Fibroblast of lung (primary cell): ENCODE measurements around the gene KCNJ11. TPM values are rescaled to one million over a fixed set of nuclear protein-coding genes. Genes with fewer than 3 reads are reported as not detected.

Experiments used
- DNase-seq, 2 donors: peaks; one replicate each; pipeline versions ENCODE4 v3.0.0 to v3.0.0-alpha.2; 2010; ENCODE audit warnings: low read depth in 2 of 2
- H2AFZ ChIP-seq: 2 replicates; pipeline ENCODE4 v1.5.1; 2012; ENCODE audit warnings: low read length, control low read depth, inconsistent platforms
- H3K27ac ChIP-seq: 2 replicates; pipeline ENCODE4 v1.5.1; 2011; ENCODE audit warnings: low read length, control low read depth; ENCODE audit not compliant: insufficient read depth
- H3K27me3 ChIP-seq: 2 replicates; pipeline ENCODE4 v1.5.1; 2011; ENCODE audit warnings: mild to moderate bottlenecking, low read length; ENCODE audit not compliant: control insufficient read depth, insufficient read depth
- H3K36me3 ChIP-seq: 2 replicates; pipeline ENCODE4 v1.5.1; 2011; ENCODE audit warnings: low read length; ENCODE audit not compliant: control insufficient read depth, insufficient read depth
- H3K4me1 ChIP-seq: 2 replicates; pipeline ENCODE4 v1.5.1; 2011; ENCODE audit warnings: low read length; ENCODE audit not compliant: control insufficient read depth, insufficient read depth; ENCODE audit errors: extremely low read depth
- H3K4me2 ChIP-seq: 2 replicates; pipeline ENCODE4 v1.5.1; 2011; ENCODE audit warnings: low read length, control low read depth; ENCODE audit not compliant: insufficient read depth; ENCODE audit errors: extremely low read depth
- H3K4me3 ChIP-seq, 4 experiments: fragments of 200-600 bp in 1 of 4; sonication (generic) in 1 of 4; replicated peaks in 1 of 4; 2 replicates each; pipeline ENCODE4 v1.5.1; 2011 to 2016; ENCODE audit warnings: low read length in 4 of 4, low read depth in 3 of 4, mild to moderate bottlenecking in 3 of 4, control low read depth in 2 of 4, inconsistent platforms in 1 of 4, mixed read lengths in 1 of 4; ENCODE audit not compliant: insufficient read depth in 1 of 4; ENCODE audit errors: control extremely low read depth in 1 of 4
- H3K79me2 ChIP-seq: 2 replicates; pipeline ENCODE4 v1.5.1; 2012; ENCODE audit warnings: mild to moderate bottlenecking, low read length, inconsistent platforms; ENCODE audit not compliant: control insufficient read depth, insufficient read depth
- H3K9ac ChIP-seq: 2 replicates; pipeline ENCODE4 v1.5.1; 2011; ENCODE audit warnings: mild to moderate bottlenecking, low read length, control low read depth; ENCODE audit not compliant: insufficient read depth
- H3K9me3 ChIP-seq: 2 replicates; pipeline ENCODE4 v1.5.1; 2012; ENCODE audit warnings: low read depth, low read length; ENCODE audit not compliant: control insufficient read depth, insufficient read depth
- H4K20me1 ChIP-seq: 2 replicates; pipeline ENCODE4 v1.5.1; 2011; ENCODE audit warnings: low read length; ENCODE audit not compliant: control insufficient read depth, insufficient read depth; ENCODE audit errors: extremely low read depth
- CTCF ChIP-seq, 2 donors: IDR thresholded peaks in 1 of 2; conservative IDR thresholded peaks in 1 of 2; 1 replicate in 1 of 2; 2 replicates in 1 of 2; pipeline ENCODE4 v1.5.1; 2011 to 2012; ENCODE audit warnings: low read length in 2 of 2, control low read depth in 1 of 2, inconsistent platforms in 1 of 2, low read depth in 1 of 2, mild to moderate bottlenecking in 1 of 2
- EZH2 ChIP-seq: IDR thresholded peaks from 2 replicates; pipeline ENCODE4 v1.5.1; 2012; ENCODE audit warnings: low read length, control low read depth, mild to moderate bottlenecking; ENCODE audit errors: missing control alignments
- polyA plus RNA-seq, 2 donors: library from polyadenylated mRNA; depleted of rRNA in 1 of 2; stranded (reverse) in 1 of 2; unstranded in 1 of 2; fragments of >200 nt; gene quantifications; 2 replicates each; pipeline ENCODE4 v1.2.1, GENCODE V29; 2011 to 2012; ENCODE audit warnings: missing spikeins in 1 of 2
- total RNA-seq: library from RNA; depleted of rRNA; stranded (reverse); fragments of >200 nt; gene quantifications from 2 replicates; pipeline ENCODE4 v1.2.1, GENCODE V29; 2014

The KCNJ11 gene
- total and polyA plus RNA-seq, 2 donors (not counting 1 experiment from before 2014, with no cell fraction given): not detected

GRCh38 chr11:17396598-17397310 lies 8.3 kb upstream of the KCNJ11 start:
- no peak overlapping the region for H3K9ac ChIP-seq
- H3K4me1 ChIP-seq: no peaks in the 10 kb centered on the region
- H3K27me3 ChIP-seq: no peaks in the 10 kb centered on the region
- H4K20me1 ChIP-seq: no peaks in the 10 kb centered on the region
- H3K79me2 ChIP-seq: no peaks in the 10 kb centered on the region
- TF ChIP-seq EZH2 (no peak), CTCF (conservative IDR thresholded peaks at IDR 0.05 in 1 of 2, IDR thresholded peaks at IDR 0.05 in 1 of 2; ENCODE audit: low read depth in 1 of 2, low read length in 2 of 2) (no peak)
- H3K4me2 ChIP-seq: no peak overlapping the region
- H3K27ac ChIP-seq: no peak overlapping the region
- no peak overlapping the region for H2AFZ ChIP-seq
- H3K4me3 ChIP-seq: no peak overlapping the region
- no peaks in the 10 kb centered on the region for H3K9me3 ChIP-seq
- H3K36me3 ChIP-seq: no peaks in the 10 kb centered on the region
- no peak for DNase-seq

- Histone ChIP-seq H3K4me3 (no peak overlapping the region), H3K79me2 (no peaks in the 10 kb centered on the region), H3K4me1 (no peaks in the 10 kb centered on the region), H4K20me1 (no peaks in the 10 kb centered on the region), H3K9me3 (no peaks in the 10 kb centered on the region), H3K4me2 (no peak overlapping the region), H3K36me3 (no peaks in the 10 kb centered on the region), H3K27me3 (no peaks in the 10 kb centered on the region), H3K9ac (no peak overlapping the region), H3K27ac (no peak overlapping the region), H2AFZ (no peak overlapping the region)
- TF ChIP-seq CTCF (conservative IDR thresholded peaks at IDR 0.05 in 1 of 2, IDR thresholded peaks at IDR 0.05 in 1 of 2; ENCODE audit: low read depth in 1 of 2, low read length in 2 of 2) (no peak), EZH2 (no peak)
- DNase-seq: no peak
Observed at GRCh38 chr11:17395978-17396377, 7.5 kb upstream of the KCNJ11 start.

GRCh38 chr11:17395554-17395961 lies 7.1 kb upstream of the KCNJ11 start:
- Histone ChIP-seq H3K27ac (no peak overlapping the region), H3K27me3 (no peaks in the 10 kb centered on the region), H3K9ac (no peak overlapping the region), H3K36me3 (no peaks in the 10 kb centered on the region), H3K4me2 (no peak overlapping the region), H3K4me1 (no peaks in the 10 kb centered on the region), H4K20me1 (no peaks in the 10 kb centered on the region), H3K79me2 (no peaks in the 10 kb centered on the region), H3K4me3 (no peak overlapping the region), H2AFZ (no peak overlapping the region), H3K9me3 (no peaks in the 10 kb centered on the region)
- TF ChIP-seq EZH2: no peak
- no peak for TF ChIP-seq CTCF (conservative IDR thresholded peaks at IDR 0.05 in 1 of 2, IDR thresholded peaks at IDR 0.05 in 1 of 2; ENCODE audit: low read depth in 1 of 2, low read length in 2 of 2)
- DNase-seq: no peak
